ENCODE measurements around the gene SGSH.

DNA sequence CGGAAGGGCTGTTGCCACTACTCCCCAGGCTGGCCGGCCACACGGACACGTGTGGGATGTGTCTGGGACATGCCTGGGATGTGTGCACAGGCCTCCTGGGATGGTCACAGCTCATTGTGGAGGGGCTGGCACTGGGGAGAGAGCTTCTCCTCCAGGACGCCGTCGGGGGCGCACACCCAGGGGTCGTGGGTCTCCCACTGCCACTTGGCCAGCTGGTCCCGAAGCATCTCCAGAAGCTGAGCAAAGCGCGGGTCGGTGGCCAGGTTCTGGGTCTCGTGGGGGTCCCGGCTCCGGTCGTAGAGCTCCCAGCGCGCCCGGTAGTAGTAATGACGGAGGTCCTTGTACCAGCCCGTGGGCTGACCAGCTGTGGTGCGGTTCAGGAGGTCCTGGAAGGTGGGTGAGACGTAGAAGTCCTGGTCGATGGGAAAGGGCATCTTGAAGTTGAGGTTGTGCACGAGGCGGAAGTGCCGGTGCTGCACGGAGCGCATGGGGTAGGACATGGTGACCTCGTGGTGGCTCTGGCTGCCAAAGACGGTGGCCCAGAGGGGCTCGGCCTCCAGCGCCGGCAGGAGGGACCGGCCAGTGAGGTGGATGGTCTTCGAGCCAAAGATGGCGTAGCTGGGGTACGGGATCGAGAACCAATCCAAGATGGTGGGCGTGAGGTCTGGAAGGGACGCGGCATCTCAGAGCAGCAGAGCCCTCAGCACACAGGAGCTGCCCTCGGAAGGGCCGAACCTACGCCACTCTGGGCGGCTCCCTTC, 9.6 kb downstream of the SGSH start:
- TF ChIP-seq YY1 (IDR thresholded peaks at IDR 0.05; ENCODE audit: insufficient read depth, insufficient read length): no peak
- TF ChIP-seq ZNF274 (IDR thresholded peaks at IDR 0.05; ENCODE audit: low read depth, low read length): no peak
